Neural cell (in vitro differentiated cells): Measurements from ENCODE around the gene AFF2.

Experiments used
- CTCF ChIP-seq: fragments of 450-650 bp; IDR thresholded peaks from 2 replicates; pipeline ENCODE4 v1.5.1; 2014; ENCODE audit warnings: antibody characterized with exemption, mild to moderate bottlenecking, moderate library complexity; ENCODE audit not compliant: poor library complexity, severe bottlenecking
- EP300 ChIP-seq: fragments of 450-650 bp; conservative IDR thresholded peaks from 2 replicates; pipeline ENCODE4 v1.6.1; 2014; ENCODE audit warnings: antibody characterized with exemption, mild to moderate bottlenecking, moderate library complexity; ENCODE audit not compliant: poor library complexity, severe bottlenecking
- EZH2 ChIP-seq: fragments of 200-600, 300-800 bp; shearing (Covaris generic), sonication (generic); IDR thresholded peaks from 2 replicates; pipeline ENCODE4 v1.6.1; 2014; ENCODE audit warnings: antibody characterized with exemption, low read length, borderline replicate concordance, mild to moderate bottlenecking; ENCODE audit not compliant: insufficient read depth, poor library complexity, severe bottlenecking
- POLR2AphosphoS5 ChIP-seq: IDR thresholded peaks from 2 replicates; pipeline ENCODE4 v1.6.1; 2012
- RAD21 ChIP-seq: fragments of 450-650 bp; conservative IDR thresholded peaks from 2 replicates; pipeline ENCODE4 v1.6.1; 2014; ENCODE audit warnings: antibody characterized with exemption, mild to moderate bottlenecking, moderate library complexity
- REST ChIP-seq: IDR thresholded peaks from 2 replicates; pipeline ENCODE4 v1.6.1; 2012; ENCODE audit warnings: borderline replicate concordance
- TAF1 ChIP-seq: IDR thresholded peaks from 2 replicates; pipeline ENCODE4 v1.6.1; 2012; ENCODE audit warnings: low read depth

GRCh38 chrX:148681605-148682004 lies 181.2 kb downstream of the AFF2 start:
- TF ChIP-seq CTCF (no peak), EZH2 (no peak), RAD21 (no peak), REST (no peak), EP300 (no peak), POLR2AphosphoS5 (no peak), TAF1 (no peak)
